ENCODE measurements around the gene DNAJC27.

DNA sequence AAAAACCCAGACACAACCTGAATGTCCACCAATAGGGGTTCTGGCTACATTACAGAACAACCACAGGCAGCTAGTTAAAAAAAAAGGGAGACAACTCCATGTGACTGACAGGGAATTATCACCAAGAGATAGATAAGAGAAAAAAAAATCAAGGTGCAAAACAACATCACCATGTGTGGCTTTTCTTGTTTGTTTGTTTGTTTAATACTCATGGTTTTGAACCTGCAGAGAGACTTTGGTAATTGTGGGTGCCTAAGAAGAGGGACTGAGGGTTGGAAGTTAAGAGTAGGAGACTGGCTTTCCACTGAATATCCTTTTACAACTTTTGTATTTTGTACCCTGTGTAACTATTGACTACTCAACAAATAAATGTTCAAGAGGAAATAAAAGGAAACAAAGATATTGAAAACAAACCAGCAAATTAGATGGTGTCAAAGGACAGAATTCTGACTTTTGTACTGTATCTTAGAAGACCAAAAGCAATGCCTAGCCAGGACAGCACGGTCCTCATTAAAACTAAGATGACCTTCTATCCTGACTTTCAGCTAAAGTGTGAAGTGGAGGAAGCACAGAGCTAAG lies 22.5 kb upstream of the DNAJC27 start:
- TF ChIP-seq, protein P1, sequence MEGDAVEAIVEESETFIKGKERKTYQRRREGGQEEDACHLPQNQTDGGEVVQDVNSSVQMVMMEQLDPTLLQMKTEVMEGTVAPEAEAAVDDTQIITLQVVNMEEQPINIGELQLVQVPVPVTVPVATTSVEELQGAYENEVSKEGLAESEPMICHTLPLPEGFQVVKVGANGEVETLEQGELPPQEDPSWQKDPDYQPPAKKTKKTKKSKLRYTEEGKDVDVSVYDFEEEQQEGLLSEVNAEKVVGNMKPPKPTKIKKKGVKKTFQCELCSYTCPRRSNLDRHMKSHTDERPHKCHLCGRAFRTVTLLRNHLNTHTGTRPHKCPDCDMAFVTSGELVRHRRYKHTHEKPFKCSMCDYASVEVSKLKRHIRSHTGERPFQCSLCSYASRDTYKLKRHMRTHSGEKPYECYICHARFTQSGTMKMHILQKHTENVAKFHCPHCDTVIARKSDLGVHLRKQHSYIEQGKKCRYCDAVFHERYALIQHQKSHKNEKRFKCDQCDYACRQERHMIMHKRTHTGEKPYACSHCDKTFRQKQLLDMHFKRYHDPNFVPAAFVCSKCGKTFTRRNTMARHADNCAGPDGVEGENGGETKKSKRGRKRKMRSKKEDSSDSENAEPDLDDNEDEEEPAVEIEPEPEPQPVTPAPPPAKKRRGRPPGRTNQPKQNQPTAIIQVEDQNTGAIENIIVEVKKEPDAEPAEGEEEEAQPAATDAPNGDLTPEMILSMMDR (IDR thresholded peaks at IDR 0.05), result no peak
- TF ChIP-seq POLR2A (IDR thresholded peaks at IDR 0.05), result no peak

Measured in gastroesophageal sphincter (tissue), 3 donors.